AG09309 (cell line): ENCODE measurements around the gene ETNK2.
"Not testable (repeated sequence)": the region's sequence is repeated elsewhere in the genome, so short reads cannot be mapped to it uniquely, and the experiment has no call there.

Source experiments
- DNase-seq: peaks from one replicate; pipeline ENCODE4 v3.0.0-alpha.2; 2010; ENCODE audit warnings: low read depth
- H3K4me3 ChIP-seq: 2 replicates; pipeline ENCODE4 v1.5.1; 2011; ENCODE audit warnings: mild to moderate bottlenecking, low read depth, low read length, moderate library complexity; ENCODE audit not compliant: control insufficient read depth
- TF ChIP-seq, protein P1 (sequence below): IDR thresholded peaks from 2 replicates; pipeline ENCODE4 v1.5.1; 2011; ENCODE audit warnings: mild to moderate bottlenecking, low read depth, low read length, inconsistent platforms; ENCODE audit not compliant: insufficient read depth, control insufficient read depth; ENCODE audit errors: missing control alignments

The ETNK2 gene

DNA sequence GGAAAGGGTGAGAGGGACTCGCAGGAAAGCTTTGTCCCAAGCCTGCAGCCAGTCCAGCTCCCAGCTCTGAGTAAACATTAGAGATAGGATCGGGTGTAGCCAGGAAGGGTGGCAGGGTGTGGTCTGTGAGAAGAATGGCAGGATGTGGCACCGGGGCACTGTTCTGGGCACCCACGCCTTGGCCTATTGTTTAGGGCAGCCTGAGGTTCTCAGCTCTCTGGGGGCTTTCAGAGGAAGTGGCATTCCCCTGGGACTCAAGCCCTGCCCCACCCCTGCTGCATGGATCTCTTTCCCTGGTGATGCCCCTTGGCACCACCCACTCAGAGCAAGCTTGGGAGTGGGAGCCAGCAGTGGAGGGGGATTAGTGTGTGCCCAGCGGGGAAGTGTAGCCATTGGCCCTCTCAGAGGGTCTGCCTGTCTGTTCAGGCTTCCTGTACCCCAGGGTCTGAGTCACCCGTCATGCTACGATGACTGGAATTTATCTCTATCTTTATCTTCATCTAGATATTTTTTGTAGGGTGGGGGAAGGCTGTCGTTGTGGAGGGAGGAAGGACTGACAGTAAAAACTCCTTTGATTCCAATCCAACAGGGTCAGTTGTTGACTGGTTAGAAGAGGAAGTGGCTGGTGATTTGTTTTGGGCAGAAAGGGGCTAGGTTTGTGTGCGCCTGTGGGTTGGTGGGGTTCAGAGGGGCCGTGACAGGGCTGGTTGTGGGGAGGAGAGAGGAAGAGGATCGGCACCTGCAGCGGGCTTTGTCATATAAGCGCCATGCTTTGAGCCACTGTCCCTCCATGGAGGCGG, 47.3 kb downstream of the ETNK2 start:
- H3K4me3 ChIP-seq = no peak overlapping the region
- TF ChIP-seq, protein P1, sequence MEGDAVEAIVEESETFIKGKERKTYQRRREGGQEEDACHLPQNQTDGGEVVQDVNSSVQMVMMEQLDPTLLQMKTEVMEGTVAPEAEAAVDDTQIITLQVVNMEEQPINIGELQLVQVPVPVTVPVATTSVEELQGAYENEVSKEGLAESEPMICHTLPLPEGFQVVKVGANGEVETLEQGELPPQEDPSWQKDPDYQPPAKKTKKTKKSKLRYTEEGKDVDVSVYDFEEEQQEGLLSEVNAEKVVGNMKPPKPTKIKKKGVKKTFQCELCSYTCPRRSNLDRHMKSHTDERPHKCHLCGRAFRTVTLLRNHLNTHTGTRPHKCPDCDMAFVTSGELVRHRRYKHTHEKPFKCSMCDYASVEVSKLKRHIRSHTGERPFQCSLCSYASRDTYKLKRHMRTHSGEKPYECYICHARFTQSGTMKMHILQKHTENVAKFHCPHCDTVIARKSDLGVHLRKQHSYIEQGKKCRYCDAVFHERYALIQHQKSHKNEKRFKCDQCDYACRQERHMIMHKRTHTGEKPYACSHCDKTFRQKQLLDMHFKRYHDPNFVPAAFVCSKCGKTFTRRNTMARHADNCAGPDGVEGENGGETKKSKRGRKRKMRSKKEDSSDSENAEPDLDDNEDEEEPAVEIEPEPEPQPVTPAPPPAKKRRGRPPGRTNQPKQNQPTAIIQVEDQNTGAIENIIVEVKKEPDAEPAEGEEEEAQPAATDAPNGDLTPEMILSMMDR = no peak
- DNase-seq = no peak

DNA sequence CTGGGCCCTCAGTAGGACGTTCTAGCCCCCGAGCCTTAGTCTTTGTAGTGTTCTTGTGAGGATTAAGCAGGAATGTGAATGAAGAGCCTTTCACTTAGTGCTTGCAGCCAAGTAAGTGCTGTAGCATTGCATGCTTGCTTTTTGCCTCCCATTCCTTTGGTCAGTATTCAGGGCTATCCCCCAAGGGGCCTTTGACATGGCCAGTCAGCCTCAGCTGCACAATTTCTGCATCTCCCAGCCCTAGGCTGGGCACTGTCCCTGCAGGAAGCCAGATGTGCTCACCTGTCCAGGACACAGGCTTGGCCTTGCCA, 48.5 kb downstream of the ETNK2 start:
- TF ChIP-seq, protein P1 = no peak
- no peak for DNase-seq
- no peak overlapping the region for H3K4me3 ChIP-seq

DNA sequence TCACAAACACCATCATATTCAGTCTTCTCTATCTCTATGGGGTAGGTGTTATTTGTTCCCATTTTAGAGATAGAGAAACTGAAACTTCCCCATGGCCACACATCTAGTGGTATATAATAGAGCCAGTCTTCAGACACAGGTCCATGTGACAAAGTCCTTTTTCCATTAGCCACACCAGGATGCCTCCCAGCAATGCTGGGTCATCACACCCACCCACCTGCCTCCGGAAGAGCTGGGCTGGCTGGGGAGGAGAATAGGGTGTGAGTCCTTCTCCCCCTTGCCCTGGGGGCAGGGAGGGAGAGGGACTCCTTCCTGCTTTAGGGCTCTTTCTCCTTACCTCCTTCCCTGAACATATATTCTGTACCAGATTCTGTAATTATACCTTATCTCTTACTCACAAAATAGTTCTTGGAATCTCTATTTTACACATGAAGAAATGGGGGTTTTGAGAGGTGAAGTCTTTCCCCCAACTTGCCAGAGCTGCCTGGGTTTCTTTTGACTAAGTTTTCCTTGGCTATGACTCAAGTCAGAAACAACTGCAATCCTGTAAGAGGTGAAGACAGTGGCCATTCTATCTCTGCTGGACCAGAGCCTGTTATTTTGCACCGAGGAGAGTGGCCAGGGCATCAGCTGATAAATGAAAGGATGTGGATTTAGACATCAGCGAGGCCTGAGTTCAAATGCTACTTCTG, 49.0 kb downstream of the ETNK2 start:
- TF ChIP-seq, protein P1 = no peak
- no peak for DNase-seq
- H3K4me3 ChIP-seq = no peak overlapping the region

DNA sequence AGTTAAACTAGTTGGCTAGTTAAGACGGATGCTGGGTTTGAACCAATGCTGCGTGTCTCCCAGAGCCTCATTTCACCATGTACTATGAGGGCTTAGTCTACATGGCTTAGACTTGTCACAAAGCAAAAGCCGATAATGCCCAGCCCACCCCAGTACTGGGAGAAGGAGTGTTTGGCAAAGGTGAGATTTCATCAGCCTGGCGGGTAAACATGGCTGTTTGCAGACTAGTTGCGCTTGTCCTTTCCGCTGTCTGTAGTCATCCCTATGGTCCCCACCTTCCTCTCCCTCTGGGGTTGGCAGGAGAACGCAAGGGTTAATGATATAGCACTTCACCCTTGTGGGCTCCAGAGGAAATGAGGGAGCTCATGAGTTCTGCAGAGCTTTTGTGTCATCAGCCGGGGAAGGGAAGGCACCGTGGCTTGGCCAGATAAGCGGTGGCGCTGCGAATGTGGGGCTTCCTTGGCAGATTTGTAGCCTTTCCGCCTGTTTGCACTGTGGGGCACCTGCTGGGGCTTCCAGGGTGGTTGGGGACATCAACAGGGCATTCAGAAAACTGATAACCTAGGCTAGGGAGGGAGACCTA, 49.7 kb downstream of the ETNK2 start:
- no peak for DNase-seq
- TF ChIP-seq, protein P1 = no peak
- H3K4me3 ChIP-seq = no peak overlapping the region

DNA sequence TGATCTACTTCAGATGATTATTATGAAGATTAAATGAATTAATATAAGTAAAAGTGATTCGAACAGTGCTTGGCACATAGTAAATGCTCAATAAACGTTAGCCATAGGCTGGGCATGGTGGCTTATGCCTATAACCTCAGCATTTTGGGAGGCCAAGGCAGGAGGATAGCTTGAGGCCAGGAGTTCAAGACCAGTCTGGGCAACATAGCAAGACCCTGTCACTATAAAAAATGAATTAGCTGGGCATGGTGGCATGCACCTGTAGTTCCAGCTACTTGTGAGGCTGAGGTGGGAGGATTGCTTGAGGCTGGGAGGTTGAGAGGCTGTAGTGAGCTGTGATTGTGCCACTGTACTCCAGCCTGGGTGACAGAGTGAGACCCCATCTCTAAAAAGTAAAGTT, 52.1 kb downstream of the ETNK2 start:
- H3K4me3 ChIP-seq = not testable (repeated sequence)

DNA sequence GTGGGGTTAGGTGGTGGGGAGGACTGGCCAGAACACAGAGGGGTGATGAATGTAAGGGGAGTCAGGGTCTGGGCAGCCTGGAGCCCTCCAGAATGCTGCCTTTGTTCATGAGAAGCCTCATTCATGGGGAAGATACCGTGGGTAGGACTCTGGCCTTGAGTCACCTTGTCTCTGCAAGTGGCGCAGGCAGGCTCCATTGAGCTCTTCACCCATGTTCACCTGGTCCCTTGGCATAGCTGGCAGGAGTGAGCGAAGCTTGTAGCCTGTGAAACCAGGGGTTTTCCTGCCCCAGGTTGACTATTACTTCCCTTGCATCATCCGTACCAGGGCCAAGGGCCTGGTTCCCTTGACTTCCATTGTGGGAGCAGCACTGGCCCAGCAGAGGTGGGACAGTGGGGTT, 53.2 kb downstream of the ETNK2 start:
- no peak for DNase-seq
- TF ChIP-seq, protein P1 = no peak
- H3K4me3 ChIP-seq = no peak overlapping the region

More for the DNA sequence above, 52.1 kb downstream of the ETNK2 start:
- DNase-seq = not testable (repeated sequence)

DNA sequence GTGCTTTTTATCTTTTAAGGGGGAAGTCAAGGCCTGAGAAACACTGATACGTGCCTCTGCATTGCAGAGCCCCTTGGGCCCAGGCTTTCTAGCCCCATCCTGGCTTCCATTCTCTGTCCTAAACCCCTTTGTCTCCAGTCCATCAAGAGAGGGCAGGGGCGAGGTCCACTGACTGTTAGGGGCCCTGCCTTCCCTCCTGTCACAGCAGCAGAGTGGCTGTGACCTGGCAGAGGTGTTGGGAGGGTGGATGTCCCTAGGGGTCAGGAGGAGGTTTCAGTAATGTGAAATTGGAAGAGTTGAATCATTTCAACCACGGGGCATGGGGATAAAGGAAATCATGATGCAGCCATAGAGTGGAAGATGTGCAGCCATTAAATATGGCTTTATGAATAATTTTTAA, 54.9 kb downstream of the ETNK2 start:
- DNase-seq = no peak
- H3K4me3 ChIP-seq = no peak overlapping the region
- TF ChIP-seq, protein P1 = no peak
